Measurements from ENCODE around the gene MT1A.
A peak's percentile ranks its signal among the peaks of the same experiment; 100 is the strongest.
"Not testable (repeated sequence)": the region's sequence is repeated elsewhere in the genome, so short reads cannot be mapped to it uniquely, and the experiment has no call there.

MT1A gene

DNA sequence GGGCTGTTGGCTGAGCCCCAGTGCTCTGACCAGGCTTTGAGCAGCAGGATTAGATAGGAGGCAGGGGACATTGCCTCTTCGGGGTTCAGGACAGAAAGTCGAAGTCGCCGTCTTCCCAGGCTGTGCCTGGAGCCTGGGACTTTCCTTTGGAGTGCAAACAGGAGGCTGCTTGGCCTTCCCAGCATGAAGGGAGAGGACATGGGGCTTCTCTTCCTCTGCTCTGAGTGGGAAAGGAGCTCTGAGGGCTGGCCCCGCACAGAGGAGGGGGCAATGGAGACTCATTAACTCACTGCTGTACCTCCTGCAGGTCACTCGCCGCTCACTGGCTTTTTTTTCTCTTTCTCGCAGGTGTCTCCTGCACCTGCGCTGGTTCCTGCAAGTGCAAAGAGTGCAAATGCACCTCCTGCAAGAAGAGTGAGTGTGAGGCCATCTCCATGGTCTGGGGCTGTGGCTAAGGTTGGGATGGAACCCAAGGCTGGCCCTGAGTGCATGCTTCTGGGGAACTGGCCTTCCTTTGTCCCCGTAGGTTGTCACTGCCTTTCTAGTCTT is 19.9 kb downstream of the MT1A start:
- no peak for DNase-seq (ENCODE audit: low spot score)

DNA sequence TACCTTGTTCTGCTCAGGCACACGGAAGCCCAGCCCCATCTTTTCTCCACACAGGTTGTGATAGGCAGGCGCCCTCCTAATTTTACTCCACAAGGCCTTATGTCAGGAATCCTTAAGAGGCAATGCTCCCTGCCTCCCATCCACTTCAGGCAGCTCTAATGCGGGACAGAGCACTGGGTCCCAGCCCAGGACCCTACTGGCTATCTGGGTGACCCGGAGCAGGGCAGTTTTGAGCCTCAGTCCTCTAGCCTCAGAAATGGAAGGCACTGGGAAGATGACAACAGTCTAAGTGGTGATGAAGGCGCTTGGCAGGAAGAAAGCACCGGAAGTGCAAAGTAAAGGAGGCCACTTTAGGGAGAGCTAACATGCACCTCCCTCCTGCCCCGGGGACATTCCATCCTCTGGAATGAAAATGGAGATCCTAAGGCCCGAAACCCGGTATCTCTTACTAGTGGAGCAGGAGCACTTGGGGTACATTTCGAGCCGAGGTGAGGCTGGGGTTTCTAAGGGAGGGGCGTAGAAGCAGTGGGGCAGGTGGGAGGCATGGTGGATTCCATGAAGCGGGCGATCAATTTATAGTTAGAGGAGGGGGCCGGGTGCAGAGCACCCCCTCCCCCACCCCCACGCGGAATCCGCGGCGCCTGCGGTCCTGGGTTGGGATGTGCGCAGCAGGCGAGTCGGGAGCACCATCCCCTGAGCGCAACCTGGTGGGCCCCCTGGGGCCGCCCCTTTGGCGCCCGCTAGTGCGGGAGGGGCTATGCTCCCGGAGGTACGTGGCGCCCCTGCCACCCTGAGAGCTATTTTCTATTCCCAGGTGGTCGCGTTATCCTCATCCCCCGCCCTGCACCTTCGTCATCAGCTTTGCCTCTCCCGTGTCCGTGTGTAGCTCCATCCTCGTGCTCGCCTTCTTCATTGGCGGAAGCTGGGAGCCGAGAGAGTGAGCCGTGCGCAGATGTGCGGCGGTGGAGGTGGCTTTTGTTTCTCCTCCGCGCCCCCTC is 24.2 kb downstream of the MT1A start:
- no peak for DNase-seq (ENCODE audit: low spot score)

DNA sequence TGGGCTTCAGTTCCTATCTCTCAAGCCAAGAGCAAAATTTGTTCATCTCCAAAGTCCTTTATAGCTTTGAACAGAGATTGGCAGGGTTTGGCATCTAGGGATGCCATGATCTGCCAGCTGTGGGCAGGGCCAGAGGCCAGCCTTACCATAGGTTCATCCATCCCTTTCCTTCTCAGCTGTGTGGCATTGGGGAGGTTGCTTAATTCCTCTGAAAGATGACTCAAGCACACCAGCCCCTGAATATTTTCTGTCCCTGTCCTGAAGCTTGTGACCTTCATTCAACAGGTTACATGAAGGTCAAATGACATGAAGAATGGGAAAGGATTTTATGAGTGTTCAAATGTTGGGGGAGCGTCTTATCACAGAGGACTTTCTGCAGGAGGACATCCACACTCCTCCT is 26.0 kb downstream of the MT1A start:
- DNase-seq (ENCODE audit: low spot score), result no peak

DNA sequence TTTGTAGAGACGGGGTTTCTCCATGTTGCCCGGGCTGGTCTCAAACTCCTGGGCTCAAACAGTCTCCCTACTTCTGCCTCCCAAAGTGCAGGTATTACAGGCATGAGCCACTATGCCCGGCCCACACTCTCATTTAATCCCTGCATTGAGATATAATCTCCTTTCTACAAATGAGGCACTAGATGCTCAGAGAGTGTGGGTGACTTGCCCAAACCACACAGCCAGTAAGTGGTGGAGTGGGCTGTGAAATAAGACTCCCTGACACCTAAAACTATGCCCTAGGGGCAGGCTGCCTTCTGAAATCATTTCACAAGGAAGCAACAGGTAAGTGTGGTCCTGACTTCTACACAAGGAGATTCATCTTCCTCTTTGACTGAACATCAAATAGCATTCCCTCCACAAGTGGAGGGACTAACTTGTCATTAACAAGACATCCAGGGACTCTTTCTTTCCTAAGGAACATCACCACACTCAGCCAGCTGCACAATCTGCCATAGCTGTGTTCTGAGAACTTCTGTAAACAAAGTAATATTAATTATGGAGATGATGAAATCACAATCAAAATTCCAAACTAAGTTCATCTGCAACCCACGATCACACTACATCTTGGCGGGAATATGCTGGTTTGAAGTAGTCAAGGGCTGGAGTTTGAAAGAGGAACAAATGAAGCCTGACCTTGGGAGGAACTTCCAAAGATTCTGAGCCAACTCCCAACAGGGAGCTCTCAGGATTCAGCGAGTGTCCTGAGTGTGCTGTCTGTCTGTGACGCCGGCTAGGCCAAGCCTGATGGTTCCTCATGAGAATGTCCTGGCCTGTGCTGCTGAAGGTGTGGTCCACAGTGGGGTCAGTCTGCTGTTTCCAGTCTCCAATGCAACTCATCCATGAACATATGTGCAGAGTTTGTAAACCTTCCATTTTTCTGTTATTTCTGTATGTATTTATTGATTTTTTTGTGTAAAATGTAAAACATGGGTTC is 27.1 kb downstream of the MT1A start:
- not testable (repeated sequence) for DNase-seq (ENCODE audit: low spot score)

DNA sequence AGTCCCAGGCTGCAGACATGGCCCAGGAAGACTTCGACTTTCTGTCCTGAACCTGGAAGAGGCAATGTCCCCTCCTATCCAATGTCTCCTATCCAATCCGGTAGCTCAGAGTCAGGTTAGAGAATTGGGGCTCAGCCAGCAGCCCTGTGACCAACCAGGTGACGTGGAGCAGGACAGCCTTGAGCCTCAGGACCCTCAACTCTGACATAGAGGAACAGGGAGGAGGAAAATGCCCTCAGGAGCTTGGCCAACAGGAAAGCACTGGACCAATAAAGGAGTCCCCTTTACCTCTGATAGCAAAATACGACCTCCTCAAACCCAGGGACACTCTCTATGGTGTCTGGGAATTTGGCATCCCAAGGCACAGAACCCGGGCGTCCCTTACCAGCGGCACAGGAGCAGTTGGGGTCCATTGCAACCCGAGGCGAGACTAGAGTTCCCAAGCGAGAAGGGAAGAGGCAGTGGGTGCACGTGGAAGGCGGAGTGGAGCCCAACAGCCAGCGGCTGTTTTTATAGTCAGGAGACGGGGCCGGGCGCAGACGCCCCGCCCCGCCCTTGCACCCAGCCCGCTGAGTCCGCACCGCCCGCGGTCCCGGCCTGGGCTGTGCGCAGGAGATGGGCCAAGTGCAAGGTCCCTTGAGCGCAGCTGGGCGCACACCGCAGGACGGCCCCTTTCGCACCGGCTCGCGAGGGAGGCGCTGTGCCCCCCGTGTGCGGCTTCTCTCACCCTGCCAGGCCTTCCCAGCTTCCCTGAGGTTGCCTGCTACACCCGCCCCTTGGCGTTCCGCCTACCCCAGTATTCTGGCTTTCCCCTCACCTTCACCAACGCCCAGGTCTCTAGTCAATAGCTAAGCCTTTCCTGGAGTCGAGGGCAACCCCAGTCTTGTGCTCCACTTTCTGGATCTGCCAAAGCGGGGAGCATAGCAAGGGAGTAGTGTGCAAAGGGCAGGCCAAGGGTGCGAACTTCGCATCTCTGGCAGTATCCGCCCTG is 29.4 kb downstream of the MT1A start, which contains the start of gene MT1G:
TSS of gene MT1G (minus strand) at position 485 of the 991 bp plus-strand sequence. CDS start at position 413, 72 bp downstream.
- peak; percentile 46 for DNase-seq (ENCODE audit: low spot score)

DNA sequence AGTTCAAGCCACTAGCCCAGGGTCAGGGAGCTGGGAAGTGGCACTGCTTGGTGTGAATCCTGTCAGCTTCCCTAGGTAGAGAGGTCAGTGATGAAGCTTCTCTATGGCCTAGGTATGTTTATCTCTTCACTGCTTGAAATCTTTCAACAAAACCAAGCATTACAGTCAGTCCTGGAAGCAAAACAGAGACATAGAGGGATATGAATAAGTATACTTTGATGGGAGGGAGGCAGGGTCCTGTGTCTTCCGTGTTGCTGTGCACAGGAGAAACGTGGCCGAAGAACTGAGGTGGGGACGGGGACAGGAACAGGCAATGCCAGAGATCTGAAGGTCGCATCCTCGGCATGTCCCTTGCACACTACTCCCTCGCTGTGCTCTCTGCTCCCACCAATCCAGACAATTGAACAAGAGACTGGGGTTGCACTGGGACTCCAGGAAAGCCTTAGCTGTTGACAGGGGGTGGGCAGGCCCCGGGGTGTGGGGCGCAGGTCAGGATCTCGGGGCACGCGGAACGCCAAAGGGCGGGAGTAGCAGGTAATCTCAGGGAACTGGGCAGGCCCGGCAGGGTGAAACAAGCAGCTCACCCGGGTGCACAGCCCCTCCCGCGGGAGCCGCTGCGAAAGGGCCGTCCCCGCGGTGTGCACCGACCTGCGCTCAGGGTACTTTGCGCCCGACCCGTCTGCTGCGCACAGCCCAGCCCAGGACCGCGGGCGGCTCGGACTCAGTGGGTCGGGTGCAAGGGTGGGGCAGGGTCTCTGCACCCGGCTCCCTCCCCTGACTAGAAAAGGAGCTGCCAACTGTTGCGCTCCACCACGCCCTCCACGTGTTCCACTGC is 30.8 kb downstream of the MT1A start, which contains the start of gene MT1H:
TSS of gene MT1H (plus strand) at position 810 of the 835 bp plus-strand sequence. CDS start 71 bp downstream, outside the sequence.
- no peak for DNase-seq (ENCODE audit: low spot score)

DNA sequence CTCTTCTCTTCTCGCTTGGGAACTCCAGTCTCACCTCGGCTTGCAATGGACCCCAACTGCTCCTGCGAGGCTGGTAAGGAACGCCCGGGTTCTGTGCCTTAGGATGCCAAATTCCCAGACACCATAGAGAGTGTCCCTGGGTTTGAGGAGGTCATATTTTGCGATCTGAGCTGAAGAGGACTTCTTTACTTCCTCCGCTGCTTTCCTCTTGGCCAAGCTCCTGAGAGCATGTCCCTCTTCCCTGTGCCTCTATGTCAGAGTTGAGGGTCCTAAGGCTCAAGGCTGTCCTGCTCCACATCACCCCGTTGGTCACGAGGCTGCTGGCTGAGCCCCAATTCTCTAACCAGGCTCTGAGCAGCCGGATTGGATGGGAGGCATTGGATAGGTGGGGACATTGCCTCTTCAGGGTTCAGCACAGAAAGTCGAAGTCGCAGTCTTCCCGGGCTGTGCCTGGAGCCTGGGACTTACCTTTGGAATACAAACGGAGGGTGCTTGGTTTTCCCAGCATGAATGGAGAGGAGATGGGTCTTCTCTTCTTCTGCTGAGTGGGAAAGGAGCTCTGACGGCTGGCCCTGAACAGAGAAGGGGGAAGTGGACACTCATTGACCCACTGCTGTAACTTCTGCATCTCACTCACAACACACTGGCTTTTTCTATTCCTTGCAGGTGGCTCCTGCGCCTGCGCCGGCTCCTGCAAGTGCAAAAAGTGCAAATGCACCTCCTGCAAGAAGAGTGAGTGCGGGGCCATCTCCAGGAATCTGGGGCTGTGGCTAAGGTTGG is 31.6 kb downstream of the MT1A start:
- DNase-seq (ENCODE audit: low spot score), result no peak

DNA sequence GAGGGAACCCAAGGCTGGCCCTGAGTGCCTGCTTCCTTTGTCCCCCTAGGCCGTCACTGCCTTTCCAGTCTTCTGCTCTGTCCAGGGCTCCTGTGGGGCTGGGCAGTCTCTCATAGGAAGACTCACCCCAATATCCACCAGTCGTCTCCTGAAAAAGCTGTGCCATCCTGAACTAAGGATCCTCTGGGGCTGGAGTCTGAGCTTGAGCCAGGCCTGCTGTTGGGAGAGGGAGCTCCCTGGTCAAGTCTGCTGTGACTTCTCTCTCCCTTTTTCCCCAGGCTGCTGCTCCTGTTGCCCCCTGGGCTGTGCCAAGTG is 32.1 kb downstream of the MT1A start:
- DNase-seq (ENCODE audit: low spot score), result no peak

DNA sequence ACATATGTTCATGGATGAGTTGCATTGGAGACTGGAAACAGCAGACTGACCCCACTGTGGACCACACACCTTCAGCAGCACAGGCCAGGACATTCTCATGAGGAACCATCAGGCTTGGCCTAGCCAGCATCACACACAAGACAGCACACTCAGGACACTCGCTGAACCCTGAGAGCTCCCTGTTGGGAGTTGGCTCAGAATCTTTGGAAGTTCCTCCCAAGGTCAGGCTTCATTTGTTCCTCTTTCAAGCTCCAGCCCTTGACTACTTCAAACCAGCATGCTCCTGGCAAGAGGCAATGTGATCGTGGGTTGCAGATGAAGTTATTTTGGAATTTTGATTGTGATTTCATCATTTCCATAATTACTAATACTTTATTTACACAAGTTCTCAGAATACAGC is 33.2 kb downstream of the MT1A start:
- DNase-seq (ENCODE audit: low spot score), result not testable (repeated sequence)

DNA sequence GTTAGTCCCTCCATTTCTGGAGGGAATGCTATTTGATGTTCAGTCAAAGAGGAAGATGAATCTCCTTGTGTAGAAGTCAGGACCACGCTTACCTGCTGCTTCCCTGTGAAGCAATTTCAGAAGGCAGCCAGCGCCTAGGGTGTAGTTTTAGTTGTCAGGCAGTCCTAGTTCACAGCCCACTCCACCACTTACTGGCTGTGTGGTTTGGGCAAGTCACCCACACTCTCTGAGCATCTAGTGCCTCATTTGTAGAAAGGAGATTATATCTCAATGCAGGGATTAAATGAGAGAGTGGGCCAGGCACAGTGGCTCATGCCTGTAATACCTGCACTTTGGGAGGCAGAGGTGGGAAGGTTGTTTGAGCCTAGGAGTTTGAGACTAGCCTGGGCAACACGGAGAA is 33.7 kb downstream of the MT1A start:
- DNase-seq (ENCODE audit: low spot score), result not testable (repeated sequence)

DNA sequence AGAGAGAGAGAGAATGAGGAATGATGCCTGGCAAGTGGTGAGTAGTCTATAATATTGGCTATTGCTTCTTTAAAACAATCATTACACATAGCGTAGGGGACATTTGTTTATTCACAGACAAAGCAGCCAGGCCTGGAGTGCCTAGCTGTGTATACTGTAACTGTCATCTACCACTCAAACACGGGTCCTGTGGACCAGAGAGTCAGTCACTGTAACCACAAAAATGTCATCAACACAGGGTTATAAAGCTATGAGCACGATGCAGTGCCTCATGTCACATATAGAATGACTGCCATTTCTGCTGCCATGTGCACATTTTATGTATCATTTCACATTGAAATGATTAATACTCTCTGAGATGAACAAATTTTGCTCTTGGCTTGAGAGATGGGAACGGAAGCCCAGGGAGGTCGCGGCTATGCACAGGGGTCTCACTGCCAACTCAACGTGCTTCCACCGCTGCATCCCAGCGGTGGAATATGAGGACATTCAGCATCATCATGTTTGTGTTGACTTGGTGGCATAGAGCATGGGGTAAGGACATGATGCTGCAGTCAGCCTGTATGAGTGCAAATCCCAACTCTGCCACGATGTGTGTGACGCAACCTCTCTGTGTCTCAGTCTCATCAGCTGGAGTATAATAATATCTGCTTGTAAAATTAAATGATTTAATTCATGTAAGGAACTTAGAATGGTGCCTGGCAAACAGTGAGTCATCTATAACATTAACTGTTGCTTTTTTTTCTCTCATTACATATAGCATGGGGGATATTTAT is 34.5 kb downstream of the MT1A start:
- no peak for DNase-seq (ENCODE audit: low spot score)

DNA sequence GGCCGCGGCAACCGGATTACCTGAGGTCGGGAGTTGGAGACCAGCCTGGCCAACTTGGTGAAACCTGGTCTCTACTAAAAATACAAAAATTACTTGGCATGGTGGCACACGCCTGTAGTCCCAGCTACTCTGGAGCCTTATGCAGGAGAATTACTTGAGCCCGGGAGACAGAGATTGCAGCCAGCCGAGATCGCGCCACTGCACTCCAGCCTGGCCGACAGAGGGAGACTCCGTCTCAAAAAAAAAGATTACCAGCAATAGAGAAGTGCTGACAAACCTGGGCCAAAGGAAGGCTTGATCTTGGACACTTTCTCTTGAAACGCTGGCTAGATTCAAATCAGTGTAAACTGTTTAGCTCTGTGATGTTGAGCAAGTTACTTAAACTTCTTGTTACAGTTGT is 35.5 kb downstream of the MT1A start:
- DNase-seq (ENCODE audit: low spot score), result no peak

DNA sequence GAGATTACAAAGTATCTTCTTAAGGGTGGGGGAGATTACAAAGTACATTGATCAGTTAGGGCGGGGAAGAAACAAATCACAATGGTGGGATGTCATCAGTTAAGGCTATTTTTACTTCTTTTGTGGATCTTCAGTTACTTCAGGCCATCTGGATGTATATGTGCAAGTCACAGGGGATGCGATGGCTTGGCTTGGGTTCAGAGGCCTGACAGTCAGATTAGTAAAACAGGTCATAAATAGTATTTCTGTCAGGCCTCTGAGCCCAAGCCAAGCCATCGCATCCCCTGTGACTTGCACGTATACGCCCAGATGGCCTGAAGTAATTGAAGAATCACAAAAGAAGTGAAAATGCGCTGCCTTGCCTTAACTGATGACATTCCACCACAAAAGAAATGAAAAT is 36.1 kb downstream of the MT1A start:
- not testable (repeated sequence) for DNase-seq (ENCODE audit: low spot score)

DNA sequence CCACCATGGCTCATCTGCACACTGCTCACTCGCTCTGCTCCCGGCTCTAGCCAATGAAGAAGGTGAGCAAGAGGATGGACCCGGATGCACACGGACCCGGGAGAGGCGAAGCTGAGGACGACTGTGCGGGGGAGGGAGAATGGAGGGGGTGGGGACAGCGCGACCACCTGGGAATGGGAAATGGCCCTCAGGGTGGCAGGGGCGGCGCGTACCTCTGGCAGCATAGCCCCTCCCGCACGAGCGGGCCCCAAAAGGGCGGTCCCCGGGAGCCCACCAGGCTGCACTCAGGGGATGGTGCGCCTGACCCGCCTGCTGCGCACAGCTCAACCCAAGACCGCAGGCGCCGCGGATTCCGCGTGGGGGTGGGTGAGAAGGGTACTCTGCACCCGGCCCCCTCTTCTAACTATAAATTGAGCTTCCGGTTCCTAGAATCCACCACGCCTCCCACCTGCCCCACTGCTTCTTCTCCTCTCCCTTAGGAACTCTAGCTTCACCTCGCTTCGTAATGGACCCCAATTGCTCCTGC is 37.3 kb downstream of the MT1A start:
- no peak for DNase-seq (ENCODE audit: low spot score)

DNA sequence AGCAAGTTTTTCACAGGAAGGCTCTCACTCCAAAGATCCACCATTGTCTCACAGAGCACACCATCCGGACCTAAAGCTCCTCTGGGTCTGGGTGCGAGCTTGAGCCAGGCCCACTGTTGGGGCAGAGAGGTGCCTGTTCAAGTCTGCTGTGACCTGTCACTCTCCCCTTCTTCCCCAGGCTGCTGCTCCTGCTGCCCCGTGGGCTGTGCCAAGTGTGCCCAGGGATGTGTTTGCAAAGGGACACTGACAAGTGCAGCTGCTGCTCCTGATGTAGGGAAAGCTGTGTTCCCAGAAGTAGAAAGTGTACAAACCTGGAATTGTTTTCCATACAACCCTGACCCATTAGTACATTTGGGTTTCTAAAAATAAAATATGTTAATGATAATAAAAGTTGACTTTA is 39.0 kb downstream of the MT1A start:
- DNase-seq (ENCODE audit: low spot score), result no peak

DNA sequence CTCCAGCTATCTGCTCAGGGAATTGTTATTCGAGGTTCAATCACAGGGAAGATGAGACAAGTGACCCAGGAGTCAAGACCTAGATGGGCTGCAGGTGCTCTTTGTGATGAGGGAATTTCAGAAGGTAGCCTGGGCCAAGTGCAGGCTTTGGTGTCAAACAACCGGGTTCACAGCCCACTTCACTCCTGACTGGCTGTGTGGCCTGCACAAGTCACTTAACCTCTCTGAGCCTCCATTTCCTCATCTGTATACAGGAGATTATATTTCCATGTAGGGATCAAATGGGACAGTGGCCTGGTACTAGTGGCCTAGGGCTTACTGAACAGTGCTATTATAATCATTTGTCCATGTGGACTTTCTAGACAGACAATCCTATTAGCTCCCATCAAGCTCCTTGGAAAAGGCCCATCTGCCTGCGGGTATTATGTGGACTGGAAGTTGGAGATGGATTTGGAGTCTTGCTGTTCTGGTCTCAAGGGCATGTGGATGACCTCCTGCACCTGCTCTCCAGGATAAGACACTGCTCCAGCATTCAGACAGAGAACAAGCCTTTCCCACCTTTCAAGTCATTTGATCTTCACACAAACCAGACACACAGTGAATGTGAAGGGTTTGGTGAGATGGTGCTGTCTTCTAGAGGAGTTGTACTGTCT is 40.7 kb downstream of the MT1A start:
- DNase-seq (ENCODE audit: low spot score), result no peak

DNA sequence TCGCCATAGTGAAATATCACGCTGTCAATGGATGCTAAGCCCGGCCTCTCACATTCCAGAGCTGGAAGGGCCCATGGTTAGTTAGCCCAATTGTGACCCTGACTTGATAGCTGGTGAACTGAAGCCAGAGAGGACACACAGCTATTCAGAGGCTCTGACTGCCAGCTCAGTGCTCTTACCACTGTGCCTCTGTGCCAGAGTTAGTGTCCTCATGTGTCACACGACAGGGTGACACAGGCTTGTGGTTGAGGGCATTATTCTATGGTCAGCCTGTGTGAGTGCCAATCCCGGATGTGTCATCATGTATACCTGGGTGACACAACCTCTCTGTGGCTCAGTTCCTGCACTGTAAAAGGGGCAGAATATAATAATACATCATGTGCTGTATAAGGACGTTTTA is 41.4 kb downstream of the MT1A start:
- no peak for DNase-seq (ENCODE audit: low spot score)

Data from AG20443 (cell line).